Activated CD8-positive, alpha-beta memory T cell treated with anti-CD3 and anti-CD28 coated beads, Interleukin-2, amount 50 U/mL, for 4 hours (primary cell): ENCODE measurements around the gene ARIH1.

Source experiments
- DNase-seq: peaks from one replicate; pipeline ENCODE4 v3.0.0-alpha.2; 2020

ARIH1 gene

DNA sequence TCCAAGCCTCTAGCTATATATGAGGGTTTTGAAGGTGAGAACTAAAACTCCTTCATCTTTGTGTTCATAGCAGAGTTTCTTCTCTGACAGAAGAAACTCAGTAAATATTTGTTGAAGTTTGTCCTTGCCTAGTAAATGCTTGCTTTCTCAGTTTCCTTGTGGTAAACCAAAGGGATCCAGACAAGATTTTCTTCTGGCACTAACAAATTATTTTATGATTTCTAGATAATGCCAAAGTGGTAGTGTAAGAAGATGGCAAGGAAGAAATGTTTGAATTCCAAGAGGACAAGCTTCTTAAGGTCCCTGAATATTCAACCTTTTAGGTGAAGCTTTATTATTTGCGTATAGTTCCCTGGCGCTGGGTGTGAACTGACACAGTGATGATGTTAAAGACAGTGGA lies 14.4 kb downstream of the ARIH1 start:
- no peak for DNase-seq

DNA sequence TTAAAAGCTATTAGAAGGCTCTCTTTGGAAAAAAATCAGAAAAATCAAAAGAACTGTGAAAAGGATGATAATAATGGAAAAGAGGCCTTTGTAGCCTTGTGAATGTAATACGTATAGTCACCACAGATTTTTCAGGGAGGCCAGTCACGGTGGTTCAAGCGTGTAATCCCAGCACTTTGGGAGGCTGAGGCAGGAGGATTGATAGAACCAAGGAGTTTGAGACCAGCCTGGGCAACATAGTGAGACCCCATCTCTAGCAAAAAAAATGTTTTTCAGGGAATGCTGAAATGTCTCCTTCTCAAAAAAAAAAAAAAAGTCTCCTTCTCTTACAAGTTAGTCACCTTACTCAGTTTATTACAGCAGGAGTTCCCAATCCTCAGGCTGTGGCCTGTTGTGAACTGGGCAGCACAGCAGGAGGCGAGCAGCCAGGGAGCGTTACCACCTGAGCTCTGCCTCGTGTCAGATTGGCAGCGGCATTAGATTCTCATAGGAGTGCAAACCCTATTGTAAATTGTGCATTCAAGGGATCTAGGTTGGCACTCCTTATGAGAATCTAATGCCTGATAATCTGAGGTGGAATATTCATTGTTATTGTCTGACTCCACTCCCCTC lies 15.9 kb downstream of the ARIH1 start:
- DNase-seq = no peak

DNA sequence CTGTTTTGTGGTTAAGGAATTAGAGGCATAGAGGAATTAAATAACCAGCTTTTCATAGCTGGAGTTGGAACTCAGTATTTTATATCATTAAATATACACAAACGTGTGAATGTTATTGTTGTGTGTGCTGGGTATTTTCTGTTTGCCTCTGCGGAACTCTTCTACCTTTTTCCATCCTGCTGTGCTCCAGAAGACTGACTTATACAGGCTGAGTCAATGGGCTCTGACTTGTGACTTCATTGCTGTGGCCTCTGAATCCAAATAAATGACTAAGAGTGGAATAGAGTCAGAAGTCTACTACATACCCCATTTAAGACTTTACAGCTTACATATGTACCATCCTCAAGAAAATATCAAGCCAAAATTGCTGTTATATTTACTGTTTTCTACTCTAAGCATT lies 17.6 kb downstream of the ARIH1 start:
- no peak for DNase-seq

DNA sequence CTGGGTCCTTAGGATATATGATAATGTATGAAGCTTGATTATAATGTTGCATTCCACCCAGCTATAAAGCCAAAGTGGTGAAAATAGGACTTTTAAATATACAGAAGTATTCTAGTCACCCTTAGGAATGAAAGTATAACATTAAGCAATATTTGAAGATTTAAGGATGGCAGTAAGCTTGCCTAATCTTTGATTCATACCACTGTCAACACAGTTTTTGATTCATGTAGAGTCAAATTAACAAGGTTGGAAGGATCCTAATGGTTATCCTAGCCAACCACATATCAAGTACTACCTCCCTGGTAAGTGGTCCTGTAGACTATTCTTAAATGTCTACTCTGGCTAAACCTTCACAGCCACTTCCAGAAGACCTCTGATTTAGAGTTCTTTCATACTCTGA lies 18.6 kb downstream of the ARIH1 start:
- DNase-seq = no peak

DNA sequence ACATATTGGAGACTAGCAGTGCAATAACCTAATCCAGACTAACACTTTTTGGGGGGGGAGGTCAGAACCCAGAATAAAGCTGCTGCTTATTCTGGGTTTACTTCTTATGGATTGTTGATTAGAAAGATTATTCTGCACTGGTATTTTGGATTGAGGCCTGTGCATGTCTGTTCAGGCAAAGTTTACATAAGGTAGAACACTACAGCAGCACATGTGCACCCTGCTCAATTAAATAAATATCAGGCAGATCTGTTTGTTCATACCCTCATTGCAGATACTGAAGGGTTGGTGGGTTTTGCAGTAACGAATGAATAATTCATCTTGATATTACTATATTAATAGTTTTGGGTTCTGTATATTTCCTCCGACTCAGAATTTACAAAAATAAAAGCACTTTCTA lies 19.1 kb downstream of the ARIH1 start:
- no peak for DNase-seq

DNA sequence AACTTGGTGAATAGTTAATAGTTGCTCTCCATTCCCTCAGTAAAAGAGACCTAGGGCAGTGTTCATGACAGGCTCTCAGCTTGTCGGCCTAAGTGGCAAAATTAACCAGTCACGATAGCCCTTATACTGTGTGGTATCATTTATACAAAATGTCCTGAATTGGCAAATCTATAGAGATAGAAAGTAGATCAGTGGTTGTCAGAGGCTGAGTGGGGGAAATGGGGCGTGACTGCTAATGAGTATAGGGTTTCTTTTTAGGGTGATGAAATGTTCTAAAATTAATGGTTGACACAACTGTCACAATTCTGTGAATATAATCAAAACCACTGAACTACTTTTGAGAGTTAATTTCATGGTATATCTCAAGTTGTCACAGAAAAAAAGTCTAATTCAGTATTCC lies 20.9 kb downstream of the ARIH1 start:
- DNase-seq = no peak

DNA sequence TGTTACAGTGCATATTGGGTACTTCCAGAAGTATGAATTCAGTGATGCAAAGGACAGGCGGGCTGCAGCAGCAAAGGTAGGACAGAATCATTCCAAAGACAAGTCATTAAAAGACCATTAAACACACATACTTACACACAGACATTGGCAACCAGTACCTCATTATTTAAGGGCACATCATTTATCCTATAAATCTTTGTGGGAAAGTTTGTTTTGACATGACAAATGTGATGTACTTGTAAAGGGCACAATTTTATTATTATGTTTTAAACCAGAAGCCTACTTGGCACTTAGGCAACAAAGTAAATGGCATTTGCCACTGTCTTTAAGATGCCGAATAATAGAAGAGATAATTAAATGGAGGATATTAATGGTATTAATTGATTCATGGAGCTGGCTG lies 22.7 kb downstream of the ARIH1 start:
- no peak for DNase-seq

DNA sequence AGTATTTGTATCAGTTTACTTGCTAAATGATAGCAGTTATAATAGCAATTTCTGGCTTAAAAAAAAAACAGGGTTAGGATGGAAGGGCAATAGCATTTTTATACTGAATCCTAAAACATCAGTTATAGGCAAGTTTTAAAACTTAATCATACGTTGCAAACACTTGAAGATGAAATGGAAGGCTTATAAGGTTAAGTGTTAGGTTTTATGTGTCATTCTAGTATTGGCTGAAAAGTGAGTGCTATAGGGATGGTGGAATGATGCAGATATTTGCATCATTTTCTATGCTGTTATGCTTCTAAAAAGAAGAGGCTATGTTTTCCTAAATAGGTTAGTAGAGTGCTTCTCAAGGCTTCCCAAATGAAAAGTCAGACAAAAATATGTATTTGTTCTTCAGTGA lies 23.3 kb downstream of the ARIH1 start:
- DNase-seq = no peak

DNA sequence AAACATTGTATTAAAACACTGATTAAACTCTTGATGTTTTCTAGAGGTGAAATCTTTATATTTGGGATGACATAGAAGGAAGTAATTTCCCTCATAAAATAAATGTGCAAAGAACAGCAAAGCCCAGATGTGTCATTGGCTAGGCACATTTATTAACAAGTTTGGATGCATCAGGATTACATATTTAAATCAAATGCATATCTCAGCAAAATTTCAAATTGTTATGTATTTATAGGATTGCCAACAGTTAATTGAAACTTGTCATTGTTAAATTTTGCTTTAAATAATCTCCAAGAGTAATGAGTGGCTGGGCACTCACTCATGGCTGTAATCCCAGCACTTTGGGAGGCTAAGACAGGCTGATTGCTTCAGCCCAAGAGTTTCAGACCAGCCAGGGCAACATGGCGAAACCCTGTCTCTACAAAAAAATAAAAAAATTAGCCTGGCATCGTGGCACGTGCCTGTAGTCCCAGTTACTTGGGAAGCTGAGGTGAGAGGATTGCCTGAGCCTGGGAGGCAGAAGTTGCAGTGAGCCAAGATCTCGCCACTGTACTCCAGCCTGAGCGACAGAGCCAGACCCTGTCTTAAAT lies 28.2 kb downstream of the ARIH1 start:
- DNase-seq = no peak

DNA sequence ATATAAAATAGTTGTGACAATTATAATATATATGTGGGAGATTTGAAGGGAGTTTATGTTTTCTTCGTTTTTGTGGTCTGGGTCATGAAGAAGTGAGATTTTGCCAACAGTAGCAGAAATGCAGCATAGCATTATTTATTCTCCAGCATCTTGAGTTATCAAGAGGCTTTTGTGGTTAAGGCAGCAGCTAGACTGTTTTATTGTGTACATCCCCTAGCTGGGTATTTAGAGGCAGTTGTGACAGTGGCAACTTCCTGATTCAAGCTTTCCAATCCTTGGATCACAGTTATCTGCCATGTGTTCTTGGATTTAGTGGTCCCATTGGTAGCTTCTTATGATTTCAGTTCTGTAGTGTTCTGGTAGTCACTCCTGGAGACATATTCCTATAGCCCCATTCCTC lies 29.0 kb downstream of the ARIH1 start:
- no peak for DNase-seq

DNA sequence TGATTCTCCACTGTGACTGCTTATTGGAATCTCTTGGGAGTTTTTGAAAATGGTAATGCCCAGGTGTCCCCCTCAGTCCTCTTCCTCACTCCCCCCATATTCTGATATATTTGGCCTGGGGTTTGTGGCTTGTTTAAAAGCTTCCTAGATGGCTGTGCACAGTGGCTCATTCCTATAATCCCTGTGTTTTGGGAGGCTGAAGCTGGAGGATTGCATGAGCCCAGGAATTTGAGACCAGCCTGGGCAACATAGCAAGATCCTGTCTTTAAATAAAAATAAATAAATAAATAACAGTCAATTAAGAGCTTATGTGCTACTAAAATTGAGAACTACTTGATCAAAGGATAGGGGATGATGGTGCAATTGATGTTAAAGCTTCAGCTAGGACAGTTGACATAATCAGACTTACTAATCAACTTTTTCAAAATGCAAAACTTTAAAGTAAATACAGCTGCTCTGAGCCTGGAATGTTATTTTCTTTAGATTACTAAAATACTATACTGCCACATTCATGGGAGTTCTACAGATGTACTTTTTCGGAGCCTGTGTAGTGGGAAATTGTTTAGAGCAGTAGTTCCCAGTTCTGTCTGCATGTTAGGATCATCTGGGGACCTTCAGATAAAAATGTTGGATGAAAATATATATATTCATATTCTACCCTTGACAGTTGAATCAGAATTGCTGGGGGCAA lies 33.4 kb downstream of the ARIH1 start:
- DNase-seq = no peak

DNA sequence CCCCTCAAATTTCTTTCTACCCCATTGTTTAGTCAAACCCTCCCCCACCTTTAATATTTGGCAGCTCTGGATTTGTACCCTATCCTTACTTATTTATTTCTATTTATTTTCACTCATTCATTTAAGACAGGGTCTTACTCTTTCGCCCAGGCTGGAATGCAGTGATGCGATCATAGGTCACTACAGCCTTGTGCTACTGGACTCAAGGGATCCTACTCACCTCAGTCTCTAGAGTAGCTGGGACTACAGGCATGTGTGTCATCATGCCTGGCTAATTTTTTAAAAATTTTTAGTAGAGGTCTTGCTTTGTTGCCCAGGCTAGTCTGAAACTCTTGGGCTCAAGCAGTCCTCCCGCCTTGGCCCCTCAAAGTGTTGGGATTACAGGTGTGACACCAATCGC lies 35.4 kb downstream of the ARIH1 start:
- no peak for DNase-seq

DNA sequence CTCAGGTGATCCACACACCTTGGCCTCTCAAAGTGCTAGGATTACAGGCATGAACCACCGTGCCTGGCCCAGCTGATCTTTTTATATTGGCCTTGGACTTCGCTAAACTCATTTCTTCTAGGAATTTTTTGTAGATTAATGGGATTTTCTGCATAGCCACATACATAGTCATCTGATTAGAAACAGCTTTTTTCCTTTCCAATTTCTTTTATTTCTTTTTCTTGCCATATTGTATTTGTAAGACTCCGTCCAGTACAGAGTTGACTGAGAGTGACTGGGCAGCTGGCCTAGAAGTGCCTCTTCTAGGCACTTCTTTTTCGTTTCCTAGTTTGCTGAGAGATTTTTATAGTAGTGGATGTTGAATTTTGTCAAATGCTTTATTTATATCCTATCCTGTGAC lies 37.4 kb downstream of the ARIH1 start:
- no peak for DNase-seq

DNA sequence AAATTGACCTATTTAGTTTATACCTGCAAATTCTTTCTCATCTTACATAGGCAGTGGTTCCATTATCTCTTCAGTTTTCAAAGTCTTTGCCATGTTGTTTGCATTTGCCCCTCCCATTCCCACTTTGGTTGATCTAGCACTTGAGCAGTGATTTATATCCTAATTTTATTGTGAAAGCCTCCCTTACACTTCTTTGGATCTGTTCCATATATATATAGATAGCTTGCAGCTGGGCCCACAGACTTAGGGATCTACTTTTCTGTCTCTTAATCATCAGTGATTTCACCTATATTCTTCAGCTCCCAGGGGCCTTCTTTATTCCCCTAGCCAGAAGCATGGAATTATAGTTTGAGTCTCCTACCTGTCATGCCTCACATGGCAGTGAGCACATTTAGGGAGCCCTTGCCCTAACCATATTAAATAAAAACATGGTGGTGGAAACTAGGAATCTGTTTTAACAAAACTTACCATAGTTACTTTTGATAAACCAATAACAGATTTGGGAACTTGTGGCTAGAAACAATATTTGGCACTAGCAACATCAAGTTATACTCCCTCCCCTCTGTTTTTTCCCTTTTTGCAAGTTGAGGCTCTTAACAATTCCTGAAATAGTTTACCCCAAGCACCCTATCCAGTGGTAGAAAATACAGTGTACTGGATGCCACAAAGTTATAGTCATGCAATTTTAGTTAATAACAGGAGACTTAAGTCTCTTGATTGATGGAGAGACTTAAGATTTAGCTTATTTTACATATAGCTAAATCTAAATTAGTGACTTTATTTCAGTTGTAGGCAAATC lies 41.7 kb downstream of the ARIH1 start:
- DNase-seq = no peak

DNA sequence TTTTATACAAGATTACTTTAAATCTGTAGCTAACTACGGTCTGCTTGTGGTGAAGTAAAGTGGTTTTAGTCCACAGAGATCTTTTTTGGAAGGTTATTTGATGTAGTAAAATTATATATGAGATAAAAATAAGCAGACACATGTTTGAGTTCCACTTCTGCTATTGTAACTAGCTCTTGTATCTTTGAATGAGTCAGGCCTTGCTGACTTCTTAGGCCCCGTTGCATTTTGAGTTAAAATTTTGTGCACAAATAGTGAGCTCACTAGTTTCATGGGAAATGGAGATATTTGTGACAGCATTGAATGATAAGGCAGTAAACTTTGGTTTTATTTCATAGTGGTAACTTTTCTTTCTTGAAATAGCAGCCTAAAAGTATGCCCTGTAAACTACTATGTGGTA lies 42.6 kb downstream of the ARIH1 start:
- no peak for DNase-seq

DNA sequence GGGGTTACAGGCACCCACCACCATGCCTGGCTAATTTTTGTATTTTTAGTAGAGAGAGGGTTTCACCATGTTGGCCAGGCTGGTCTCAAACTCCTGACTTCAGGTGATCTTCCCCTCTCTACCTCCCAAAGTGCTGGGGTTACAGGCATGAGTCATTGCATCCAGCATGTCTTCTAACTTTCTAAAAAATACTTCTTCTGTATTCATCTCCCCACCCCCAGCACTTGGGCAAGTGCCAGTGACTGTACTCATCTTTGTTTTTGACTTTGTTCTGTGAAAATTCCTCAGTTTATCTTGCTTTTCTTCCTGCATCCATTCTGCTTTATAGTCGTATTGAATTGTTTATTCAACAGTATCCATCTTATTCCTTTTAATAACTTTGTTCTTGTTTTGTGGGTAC lies 47.6 kb downstream of the ARIH1 start:
- DNase-seq = no peak

DNA sequence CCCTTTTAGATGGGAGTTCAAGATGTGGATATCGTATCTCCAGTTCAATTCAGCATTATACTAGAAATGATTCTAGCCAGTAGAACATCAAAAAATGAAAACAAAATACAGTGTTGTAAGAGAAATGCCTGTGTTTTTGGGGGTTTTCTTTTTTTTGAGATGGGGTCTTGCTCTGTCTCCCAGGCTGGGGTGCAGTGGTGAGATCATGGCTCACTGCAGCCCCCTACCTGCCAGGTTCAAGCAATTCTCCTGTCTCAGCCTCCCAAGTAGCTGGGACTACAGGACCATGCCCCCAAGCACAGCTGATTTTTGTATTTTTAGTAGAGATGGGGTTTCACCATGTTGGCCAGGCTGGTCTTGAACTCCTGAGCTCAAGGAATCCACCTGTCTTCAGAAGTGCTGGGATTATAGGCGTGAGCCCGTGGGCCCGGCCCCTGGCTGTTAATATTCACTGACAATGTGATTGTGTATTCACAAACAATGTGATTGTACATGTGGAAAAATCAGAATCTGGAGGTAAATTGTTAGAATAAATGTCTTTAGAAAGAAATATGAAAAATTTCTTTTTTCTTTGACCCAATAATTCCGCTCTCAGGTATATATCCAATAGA lies 59.0 kb downstream of the ARIH1 start:
- peak; percentile 26 for DNase-seq

DNA sequence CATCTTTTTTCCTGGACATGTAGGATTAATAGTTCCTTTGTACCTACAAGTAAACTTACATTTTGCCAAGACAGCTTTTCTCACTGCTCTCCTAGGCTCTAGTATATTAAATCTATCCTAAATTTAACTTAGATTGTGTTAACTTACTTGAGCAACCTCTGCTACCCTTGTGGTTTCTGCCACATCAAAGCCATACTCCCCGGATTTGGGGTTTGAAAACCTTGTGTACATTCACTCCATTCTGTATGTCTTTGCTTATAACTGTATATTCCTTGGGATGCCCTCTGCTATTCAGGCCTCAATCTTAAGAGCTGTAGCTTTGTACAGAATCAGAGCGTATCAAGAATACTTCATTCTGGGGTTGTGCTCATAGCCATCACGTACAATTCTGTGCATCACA lies 60.4 kb downstream of the ARIH1 start:
- peak; percentile 26 for DNase-seq

DNA sequence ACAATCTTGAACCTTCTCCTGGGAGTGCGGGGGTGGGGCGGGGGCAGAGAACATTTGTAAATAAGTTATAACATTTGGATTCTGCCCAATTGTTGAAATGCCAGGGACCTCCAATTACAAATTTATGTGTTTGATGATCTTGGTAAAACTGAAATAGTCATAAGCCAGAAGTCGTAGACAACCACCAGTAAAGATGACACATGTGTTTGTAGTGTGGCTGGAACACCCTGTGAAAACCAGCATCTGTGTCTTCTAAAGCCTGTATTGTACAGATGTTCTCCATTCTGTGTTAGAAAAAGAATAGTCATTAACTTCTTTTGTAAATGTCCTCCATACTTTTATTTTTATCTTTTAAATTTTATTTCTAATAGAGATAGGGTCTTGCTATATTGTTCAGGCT lies 61.8 kb downstream of the ARIH1 start:
- no peak for DNase-seq

DNA sequence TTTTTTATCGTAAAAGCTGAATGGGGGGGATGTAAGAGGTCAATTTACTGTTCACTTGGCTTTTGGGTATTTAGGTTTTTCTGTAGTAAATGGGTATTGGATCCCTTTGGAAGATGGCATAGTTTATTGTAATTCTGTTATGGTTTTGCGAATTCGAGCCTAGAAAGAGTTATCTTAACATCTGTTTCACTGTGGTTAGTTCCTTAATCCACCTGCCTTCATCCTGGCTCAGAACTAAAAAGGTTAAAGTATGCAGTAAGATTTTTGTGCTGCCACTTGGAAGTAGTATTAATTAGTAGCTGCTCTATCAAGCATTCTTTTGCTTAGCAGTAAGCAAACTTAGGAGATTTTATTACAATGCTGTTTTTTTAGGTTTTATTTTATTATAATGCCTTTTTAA lies 62.4 kb downstream of the ARIH1 start:
- DNase-seq = no peak

DNA sequence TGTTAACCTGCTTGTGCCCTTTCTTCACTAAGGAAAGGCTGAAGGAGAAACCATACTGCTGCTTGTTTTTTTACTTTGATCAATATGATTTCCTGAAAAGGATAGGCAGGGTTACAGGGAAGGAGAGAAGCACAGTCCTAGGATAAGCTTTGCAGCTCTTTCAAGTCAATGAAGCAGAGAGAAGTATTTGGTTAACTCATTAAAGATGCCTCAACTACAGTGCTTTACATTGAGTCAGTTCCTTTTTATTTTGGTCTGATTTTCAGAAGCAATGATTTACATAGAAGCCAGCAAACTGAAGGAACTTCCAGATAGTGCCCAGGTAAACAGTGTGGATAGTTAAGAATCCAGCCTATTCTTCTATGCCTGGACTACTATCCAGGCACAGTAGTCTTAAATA lies 64.8 kb downstream of the ARIH1 start:
- DNase-seq = no peak

DNA sequence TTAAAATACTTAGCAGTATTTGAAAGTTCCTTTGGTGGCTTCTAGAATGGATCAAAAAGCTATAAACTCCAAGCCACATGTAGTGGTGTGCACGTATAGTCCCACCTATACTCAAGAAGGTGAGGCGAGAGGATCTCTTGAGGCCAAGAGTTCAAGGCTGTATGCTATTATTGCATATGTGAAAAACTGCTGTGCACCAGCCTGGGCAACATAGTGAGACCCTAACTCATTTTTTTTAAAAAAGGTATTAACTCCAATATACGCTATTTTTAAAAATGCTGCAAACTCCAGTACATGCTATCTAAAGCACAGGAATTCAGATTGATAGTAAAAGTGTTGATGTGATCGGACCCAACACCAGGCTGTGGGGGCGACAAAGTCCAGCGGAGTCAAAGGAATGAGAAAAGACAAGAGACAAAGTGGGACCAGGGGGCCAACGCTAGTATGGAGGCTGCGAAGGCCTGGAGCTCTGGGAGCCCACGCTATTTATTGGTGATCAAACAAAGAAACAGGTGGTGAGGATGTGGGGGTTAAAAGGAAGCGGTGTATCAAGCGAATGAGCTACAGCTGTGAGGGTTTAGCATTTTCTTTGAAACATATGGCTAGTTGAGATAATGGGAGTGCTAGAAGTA lies 66.6 kb downstream of the ARIH1 start:
- no peak for DNase-seq

DNA sequence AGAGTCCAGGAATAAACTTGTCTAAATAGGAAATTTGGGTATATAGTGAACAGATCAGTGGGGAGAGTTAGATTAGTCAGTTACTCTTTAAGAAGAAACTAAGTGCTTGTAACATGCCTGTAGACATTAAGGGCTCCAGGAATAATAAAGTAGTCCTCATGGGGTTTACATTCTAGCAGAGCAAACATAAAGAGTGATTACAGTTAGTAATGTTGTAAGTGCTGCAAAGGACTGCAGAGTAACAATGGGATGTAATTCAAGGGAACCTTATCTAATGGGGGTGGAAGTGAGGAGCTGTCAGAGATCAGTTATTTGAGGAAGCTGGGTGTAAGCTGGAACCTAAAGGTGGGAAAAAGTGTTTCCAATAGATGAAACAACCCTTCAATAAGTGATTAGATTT lies 67.5 kb downstream of the ARIH1 start:
- no peak for DNase-seq
